GM18909 (cell line): ENCODE results near the gene RBM23.
A peak's percentile ranks its signal among the peaks of the same experiment; 100 is the strongest.
"Not testable (repeated sequence)": the region's sequence is repeated elsewhere in the genome, so short reads cannot be mapped to it uniquely, and the experiment has no call there.

Source experiments
- ATAC-seq: cut with Tn5 transposase; IDR thresholded peaks from one replicate; pipeline ENCODE4 v1.9.1; 2021; ENCODE audit warnings: mild to moderate bottlenecking; ENCODE audit not compliant: unreplicated experiment, poor library complexity

The RBM23 gene

GRCh38 chr14:22920697-22921096 lies 1.7 kb upstream of the RBM23 start:
- no peak for ATAC-seq

GRCh38 chr14:22919601-22919921 lies 612 bp upstream of the RBM23 start:
- no peak for ATAC-seq

DNA sequence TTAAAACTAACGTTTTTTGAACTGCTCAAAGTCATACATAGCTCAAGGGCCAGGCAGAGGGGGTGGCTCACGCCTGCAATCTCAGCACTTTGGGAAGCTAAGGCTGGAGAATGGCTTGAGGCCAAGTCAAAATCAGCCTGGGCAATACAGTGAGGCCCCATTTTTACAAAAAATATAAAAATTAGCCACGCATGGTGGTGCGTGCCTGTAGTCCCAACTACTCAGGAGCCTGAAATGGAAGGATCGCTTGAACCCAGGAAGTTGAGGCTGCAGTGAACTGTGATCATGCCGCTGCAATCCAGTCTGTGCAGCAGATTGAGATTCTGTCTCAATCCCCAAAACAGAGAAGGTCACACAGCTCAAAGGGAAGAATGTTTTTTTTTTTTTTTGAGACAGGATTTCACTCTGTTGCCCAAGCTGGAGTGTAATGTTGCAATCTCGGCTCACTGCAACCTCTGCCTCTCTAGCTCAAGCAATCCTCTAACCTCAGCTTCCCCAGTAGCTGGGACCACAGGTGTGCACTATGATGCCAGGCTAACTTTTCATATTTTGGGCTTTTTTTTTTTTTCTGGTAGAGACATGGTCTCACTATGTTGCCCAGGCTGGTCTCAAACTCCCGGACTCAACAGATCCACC lies 2.9 kb downstream of the RBM23 start:
- no peak for ATAC-seq

DNA sequence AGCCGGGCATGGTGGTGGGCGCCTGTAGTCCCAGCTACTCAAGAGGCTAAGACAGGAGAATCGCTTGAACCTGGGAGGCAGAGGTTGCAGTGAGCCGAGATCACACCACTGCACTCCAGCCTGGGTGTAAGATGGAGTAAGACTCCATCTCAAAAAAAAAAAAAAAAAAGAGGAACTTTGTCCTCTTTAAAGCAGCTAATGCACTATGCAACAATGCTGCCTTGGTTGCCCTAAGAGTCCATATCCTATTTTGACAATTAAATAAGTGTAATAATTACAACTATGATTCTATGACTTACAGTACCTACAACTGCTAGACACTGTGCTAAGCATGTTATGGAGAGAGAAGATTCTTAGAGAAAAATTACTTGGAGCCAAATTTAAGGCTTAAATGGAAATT lies 4.1 kb downstream of the RBM23 start:
- ATAC-seq: not testable (repeated sequence)

- no peak for ATAC-seq
Observed at GRCh38 chr14:22910916-22911315, 8.0 kb downstream of the RBM23 start.

DNA sequence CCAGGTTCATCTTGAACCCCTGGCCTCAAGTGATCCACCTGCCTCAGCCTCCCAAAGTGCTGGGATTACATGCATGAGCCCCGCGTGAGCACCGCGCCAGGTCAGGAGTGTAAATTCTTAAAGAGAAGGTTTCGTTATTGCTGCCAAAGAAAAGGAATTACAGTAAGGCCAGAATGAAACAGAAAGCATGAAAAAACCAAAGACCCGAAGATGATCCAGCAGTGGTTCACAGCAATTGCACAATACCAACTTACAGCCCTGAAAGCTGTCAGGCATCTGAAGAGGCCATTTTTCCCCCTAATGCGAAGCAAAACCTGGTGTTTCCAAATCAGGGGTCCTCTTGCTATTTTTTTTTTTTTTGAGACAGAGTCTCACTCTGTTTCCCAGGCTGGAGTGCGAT lies 10.3 kb downstream of the RBM23 start:
- ATAC-seq: no peak

DNA sequence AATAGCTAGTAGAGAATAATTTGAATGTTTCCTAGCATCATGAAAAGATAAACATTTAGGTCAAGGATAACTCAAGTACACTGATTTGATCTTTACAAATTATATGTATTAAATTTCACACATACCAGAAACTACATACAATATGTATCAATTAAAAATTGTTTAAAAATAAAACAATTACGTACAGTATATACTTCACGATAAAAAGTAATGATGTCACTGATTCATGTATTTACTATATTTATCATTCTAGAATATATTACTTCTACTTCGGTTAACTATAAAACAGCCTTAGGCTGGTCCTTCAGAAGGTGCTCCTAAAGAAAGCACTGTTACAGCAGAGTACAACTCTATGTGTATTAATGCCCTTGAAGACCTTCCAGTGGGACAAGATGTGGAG lies 11.5 kb downstream of the RBM23 start:
- ATAC-seq: no peak

DNA sequence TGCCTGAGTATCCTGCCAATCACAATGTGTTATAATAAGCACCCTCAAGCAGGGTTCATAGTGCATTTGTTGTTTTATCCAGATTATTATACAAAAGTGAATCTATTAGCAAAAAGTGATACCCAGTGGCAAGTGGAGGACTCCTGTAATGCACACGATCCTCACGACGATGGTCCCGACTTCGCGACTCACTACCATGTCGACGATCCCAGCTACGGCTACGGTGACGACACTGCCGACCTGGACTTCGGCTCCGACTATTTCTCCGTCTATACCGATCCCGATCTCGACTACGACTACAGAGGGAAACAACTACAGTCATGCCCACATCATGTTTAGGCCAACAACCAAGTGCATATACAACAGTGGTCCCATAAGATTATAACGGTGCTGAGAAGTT lies 12.9 kb downstream of the RBM23 start:
- ATAC-seq: no peak

- no peak for ATAC-seq
Observed at GRCh38 chr14:22905627-22906026, 13.3 kb downstream of the RBM23 start.

- no peak for ATAC-seq
Observed at GRCh38 chr14:22903742-22904087, 15.2 kb downstream of the RBM23 start.

- no peak for ATAC-seq
Observed at GRCh38 chr14:22901799-22902198, 17.1 kb downstream of the RBM23 start.

GRCh38 chr14:22900081-22900799 lies 18.7 kb downstream of the RBM23 start:
- peak; percentile 60 for ATAC-seq

GRCh38 chr14:22898302-22899090 lies 20.5 kb downstream of the RBM23 start:
- no peak for ATAC-seq

- ATAC-seq: no peak
Observed at GRCh38 chr14:22897357-22897756, 21.6 kb downstream of the RBM23 start.

GRCh38 chr14:22896760-22897159 lies 22.2 kb downstream of the RBM23 start:
- ATAC-seq: no peak

DNA sequence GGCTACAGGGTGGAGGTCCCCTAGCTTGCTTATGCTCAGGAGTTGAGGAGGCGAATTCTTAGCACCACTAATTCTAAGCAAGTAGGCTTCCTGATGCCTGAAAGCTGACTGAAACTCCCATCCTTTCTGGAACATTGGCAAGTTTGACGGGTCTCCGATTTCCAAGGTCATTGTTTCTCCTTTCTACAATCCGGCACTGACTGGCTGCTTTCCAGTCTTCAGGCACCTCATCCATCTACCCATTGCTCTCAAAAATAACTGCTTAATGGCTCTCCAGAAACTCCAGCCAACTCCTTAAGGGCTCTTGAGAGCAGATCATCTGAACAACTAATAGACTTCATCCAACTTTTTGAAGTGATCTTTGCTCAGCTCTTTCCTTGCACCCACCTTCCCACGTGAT lies 22.6 kb downstream of the RBM23 start:
- no peak for ATAC-seq

DNA sequence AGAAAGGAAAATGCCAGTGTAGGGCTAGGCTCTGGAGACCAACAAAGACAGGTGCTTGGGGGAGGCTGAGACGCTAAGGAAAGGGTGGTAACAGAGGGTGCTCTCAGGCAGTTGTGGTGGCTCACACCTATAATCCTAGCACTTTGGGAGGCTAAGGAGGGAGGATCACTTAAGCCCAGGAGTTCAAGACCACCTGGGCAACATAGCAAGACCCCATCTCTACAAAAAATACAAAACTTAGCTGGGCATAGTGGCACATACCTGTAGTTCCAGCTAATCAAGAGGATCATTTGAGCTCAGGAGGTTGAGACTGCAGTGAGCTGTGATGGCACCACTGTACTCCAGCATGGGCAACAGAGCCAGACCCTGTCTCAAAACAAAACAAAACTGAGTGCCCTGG lies 23.5 kb downstream of the RBM23 start:
- no peak for ATAC-seq

- ATAC-seq: no peak
Observed at GRCh38 chr14:22893706-22894105, 25.2 kb downstream of the RBM23 start.

DNA sequence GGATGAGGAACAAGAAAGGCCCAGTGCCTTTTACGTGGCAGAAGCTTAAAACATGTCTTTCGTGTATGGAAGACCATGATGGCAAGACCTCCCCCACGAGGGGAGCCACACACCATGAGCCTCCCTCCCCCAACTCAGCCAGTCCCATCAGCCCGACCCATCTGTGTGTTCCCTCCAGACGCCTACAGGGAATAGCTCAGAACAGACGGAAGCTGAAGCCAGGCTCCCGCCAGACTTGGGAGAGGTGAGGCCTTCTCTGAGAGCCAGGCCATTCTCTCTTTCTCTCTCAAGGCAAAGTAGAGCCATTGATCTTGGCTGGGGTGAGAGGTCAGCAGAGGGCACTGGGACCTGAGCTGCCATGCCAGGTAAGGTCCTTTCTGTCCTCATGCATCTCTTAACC lies 26.5 kb downstream of the RBM23 start:
- no peak for ATAC-seq

DNA sequence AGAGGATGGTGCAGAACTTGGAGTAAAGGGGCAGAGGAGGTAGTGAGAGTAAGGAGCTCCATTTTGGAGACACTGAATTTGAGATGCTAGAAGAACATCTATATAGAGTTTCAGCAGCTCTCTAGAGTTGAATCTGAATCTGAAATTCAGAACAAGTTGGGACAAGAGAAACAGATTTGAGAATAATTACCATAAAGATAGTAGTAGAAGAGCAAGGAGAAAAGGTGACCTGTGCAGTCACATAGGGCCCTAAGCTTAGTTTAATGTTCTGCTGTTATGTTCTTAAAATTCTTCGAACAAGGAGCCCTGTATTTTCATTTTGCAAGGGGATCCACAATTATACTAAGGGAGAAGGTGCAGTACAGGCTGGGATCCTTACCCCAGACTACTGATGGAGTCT lies 28.5 kb downstream of the RBM23 start:
- no peak for ATAC-seq

DNA sequence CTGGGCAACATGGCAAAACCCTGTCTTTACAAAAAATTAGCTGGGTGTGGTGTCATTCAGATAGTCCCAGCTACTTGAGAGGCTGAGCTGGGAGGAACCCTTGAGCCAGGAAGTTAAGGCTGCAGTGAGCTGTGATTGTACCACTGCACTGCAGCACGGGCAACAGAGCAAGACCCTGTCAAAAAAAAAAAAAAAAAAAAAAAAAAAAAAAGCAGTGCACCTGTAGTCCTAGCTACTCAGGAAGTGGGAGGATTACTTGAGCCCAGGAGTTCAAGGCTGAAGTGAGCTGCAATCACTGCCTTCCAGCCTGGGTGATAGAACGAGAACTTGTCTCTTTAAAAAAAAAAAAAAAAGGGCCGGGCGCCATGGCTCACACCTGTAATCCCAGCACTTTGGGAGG lies 30.3 kb downstream of the RBM23 start:
- ATAC-seq: no peak

DNA sequence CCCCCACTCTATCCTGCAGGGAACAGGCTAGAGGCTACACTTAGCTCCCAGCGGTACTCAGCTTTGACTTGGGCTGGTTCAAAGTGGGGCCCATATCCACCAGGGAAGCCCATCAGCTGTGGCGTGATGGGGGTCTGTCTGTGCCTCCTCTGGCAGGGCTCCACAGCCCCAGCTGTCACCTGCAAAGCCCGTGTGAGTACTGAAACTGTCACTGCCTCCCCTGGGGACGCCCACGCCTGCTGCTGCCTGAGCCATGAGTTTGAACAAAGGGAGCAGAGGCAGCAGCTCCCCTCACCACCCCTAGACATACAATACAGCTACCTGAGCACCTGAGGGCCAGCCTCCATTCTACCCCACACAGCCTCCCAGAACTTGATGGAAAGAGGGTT lies 31.0 kb downstream of the RBM23 start:
- peak; percentile 55 for ATAC-seq
